ENCODE results near the gene DMKN.

GRCh38 chr19:35556846-35557538, 43.5 kb upstream of the DMKN start:
- TF ChIP-seq CTCF (IDR thresholded peaks at IDR 0.05) (no peak), POLR2A (IDR thresholded peaks at IDR 0.05) (no peak)

Data from testis (tissue), 2 donors.